ENCODE measurements around the gene MMP25. TPM values are rescaled to one million over a fixed set of nuclear protein-coding genes. Genes with fewer than 3 reads are reported as not detected.

The MMP25 gene
- polyA plus RNA-seq, 1 donor (not counting 4 experiments of a cell fraction or from before 2014, with no cell fraction given), result 0.09 TPM

DNA sequence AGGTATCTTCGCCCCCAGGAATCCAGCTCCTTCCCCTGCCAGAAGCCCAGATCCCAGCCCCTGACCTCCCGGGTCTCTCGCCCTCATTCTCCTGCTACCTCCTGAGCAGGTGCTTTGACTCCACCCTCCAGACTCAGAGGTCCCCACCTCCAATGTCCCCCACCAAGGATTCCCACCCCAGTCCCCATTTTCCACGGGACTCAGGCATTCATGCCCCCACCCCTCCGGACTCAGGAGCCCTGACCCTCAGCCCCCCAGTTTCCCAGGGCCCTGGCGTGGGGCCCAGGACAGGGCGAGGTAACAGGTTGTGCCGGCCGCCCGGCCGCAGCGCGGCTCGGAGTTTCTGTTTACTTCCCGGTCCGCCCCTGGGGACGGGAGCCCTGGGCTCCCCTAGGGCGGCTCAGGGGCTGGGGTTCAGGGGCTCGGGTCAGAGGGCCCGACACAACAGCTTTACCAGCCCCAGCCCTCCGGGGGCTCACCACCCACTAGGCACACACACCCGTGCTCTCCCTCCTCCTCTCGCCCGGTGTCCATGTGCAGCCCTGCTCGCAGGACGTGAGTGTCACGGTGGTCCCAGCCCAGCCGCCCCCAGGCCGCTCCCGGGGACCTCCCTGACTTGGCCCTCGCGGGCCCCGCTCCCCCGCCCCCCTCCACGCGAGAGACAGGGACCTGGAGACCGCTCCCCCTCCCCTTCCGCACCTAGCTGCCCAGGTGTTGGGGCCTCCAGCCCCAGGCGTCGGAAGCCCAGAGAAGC is 10.2 kb upstream of the MMP25 start:
- Histone ChIP-seq H3K27ac (ENCODE audit: control insufficient read depth, insufficient read depth, low read length) (no peak overlapping the region), H3K36me3 (ENCODE audit: control insufficient read depth in 2 of 2, extremely low read depth in 1 of 2, insufficient read depth in 2 of 2, low read length in 2 of 2) (no peaks in the 10 kb centered on the region), H3K4me3 (ENCODE audit: control insufficient read depth in 2 of 3, extremely low read depth in 1 of 3, insufficient read depth in 2 of 3, low read depth in 1 of 3, low read length in 3 of 3) (peak overlapping the region in 2 of 3 experiments; percentile 32 to 47), H3K4me2 (ENCODE audit: control insufficient read depth, extremely low read depth, insufficient read depth, low read depth, low read length) (peak overlapping the region; percentile 60), H3K4me1 (ENCODE audit: control insufficient read depth, extremely low read depth, insufficient read depth, low read length) (peaks cover 6% of the 10 kb centered on the region), H3K9me1 (ENCODE audit: control insufficient read depth, extremely low read depth, insufficient read depth, low read length) (no peaks in the 10 kb centered on the region), H3K9me3 (ENCODE audit: control insufficient read depth, low read depth, low read length) (no peaks in the 10 kb centered on the region), H2AFZ (ENCODE audit: control insufficient read depth, low read length) (peak overlapping the region; percentile 22), H3K79me2 (ENCODE audit: control insufficient read depth, insufficient read depth, low read length) (no peaks in the 10 kb centered on the region), H3K9ac (ENCODE audit: control insufficient read depth, extremely low read depth, insufficient read depth, low read length) (peak overlapping the region; percentile 28), H4K20me1 (ENCODE audit: control insufficient read depth, extremely low read depth, insufficient read depth, low read length) (no peaks in the 10 kb centered on the region), H3K27me3 (ENCODE audit: control insufficient read depth, extremely low read depth, insufficient read depth, low read length) (peaks cover 37% of the 10 kb centered on the region)
- no peak for DNase-seq (ENCODE audit: low read depth, low spot score)
- no peak for FAIRE-seq
- dilution Hi-C loops (cut with MboI; ENCODE audit: extremely low pct_ligation_motif_present, low sequenced_read_pairs), result no loop called here
- TF ChIP-seq, protein P1, sequence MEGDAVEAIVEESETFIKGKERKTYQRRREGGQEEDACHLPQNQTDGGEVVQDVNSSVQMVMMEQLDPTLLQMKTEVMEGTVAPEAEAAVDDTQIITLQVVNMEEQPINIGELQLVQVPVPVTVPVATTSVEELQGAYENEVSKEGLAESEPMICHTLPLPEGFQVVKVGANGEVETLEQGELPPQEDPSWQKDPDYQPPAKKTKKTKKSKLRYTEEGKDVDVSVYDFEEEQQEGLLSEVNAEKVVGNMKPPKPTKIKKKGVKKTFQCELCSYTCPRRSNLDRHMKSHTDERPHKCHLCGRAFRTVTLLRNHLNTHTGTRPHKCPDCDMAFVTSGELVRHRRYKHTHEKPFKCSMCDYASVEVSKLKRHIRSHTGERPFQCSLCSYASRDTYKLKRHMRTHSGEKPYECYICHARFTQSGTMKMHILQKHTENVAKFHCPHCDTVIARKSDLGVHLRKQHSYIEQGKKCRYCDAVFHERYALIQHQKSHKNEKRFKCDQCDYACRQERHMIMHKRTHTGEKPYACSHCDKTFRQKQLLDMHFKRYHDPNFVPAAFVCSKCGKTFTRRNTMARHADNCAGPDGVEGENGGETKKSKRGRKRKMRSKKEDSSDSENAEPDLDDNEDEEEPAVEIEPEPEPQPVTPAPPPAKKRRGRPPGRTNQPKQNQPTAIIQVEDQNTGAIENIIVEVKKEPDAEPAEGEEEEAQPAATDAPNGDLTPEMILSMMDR (optimal IDR thresholded peaks at IDR 0.05 in 1 of 3, IDR thresholded peaks at IDR 0.05 in 1 of 3, conservative IDR thresholded peaks at IDR 0.05 in 1 of 3; ENCODE audit: extremely low read depth in 1 of 3, insufficient read depth in 2 of 3, low read length in 3 of 3), result no peak
- no peak for TF ChIP-seq EZH2 (IDR thresholded peaks at IDR 0.05; ENCODE audit: low read length)

DNA sequence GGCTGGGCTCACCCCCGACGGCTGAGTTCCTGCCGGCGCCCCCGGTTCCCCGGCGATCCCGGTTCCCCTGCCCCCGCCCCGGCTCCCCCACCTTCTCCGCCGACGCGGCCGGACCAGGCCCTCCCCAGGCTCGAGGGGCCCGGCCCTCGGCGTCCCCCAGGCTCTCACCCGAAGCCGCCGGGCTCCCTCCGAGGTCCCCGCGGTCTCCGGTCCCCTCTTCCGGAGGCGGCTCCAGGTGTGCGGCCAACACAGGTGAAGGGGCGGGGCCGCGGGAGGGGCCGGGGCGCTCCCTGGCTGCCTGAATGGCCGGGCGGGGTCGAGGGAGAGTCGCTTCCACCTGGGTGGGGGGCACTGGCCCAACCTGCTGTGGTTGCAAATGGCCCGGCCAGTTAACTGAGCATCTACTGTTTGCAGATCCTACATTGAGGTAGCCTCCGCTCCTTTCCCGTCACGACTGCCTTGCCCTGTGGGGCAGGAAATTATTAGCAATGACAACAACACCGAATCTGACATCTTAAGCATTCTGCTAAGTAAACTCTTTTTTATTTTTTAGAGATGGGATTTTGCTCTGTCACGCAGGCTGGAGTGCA is 9.5 kb upstream of the MMP25 start, which contains the start of gene BICDL2:
BICDL2 (minus strand) TSS at position 219 of the 590 bp plus-strand sequence. CDS start 1,448 bp downstream, outside the sequence.
- H3K9ac ChIP-seq (ENCODE audit: control insufficient read depth, extremely low read depth, insufficient read depth, low read length), result peak within 1 kb of the TSS; percentile 28
- no peak for FAIRE-seq
- no peaks in the 10 kb centered on the region for H3K79me2 ChIP-seq (ENCODE audit: control insufficient read depth, insufficient read depth, low read length)
- H2AFZ ChIP-seq (ENCODE audit: control insufficient read depth, low read length), result peak within 1 kb of the TSS; percentile 22
- H3K9me1 ChIP-seq (ENCODE audit: control insufficient read depth, extremely low read depth, insufficient read depth, low read length), result no peaks in the 10 kb centered on the region
- peak within 1 kb of the TSS in 2 of 3 experiments; percentile 32 to 47 for H3K4me3 ChIP-seq (ENCODE audit: control insufficient read depth in 2 of 3, extremely low read depth in 1 of 3, insufficient read depth in 2 of 3, low read depth in 1 of 3, low read length in 3 of 3)
- DNase-seq (ENCODE audit: low read depth, low spot score), result no peak
- H3K4me2 ChIP-seq (ENCODE audit: control insufficient read depth, extremely low read depth, insufficient read depth, low read depth, low read length), result peak within 1 kb of the TSS; percentile 60
- dilution Hi-C loops (cut with MboI; ENCODE audit: extremely low pct_ligation_motif_present, low sequenced_read_pairs), result no loop called here
- H3K27ac ChIP-seq (ENCODE audit: control insufficient read depth, insufficient read depth, low read length), result no peak within 1 kb of the TSS
- H3K27me3 ChIP-seq (ENCODE audit: control insufficient read depth, extremely low read depth, insufficient read depth, low read length), result peaks cover 37% of the 10 kb centered on the region
- TF ChIP-seq, protein P1 (optimal IDR thresholded peaks at IDR 0.05 in 1 of 3, IDR thresholded peaks at IDR 0.05 in 1 of 3, conservative IDR thresholded peaks at IDR 0.05 in 1 of 3; ENCODE audit: extremely low read depth in 1 of 3, insufficient read depth in 2 of 3, low read length in 3 of 3), result no peak
- TF ChIP-seq EZH2 (IDR thresholded peaks at IDR 0.05; ENCODE audit: low read length), result peak; percentile 61
- peaks cover 6% of the 10 kb centered on the region for H3K4me1 ChIP-seq (ENCODE audit: control insufficient read depth, extremely low read depth, insufficient read depth, low read length)
- no peaks in the 10 kb centered on the region for H3K9me3 ChIP-seq (ENCODE audit: control insufficient read depth, low read depth, low read length)
- no peaks in the 10 kb centered on the region for H3K36me3 ChIP-seq (ENCODE audit: control insufficient read depth in 2 of 2, extremely low read depth in 1 of 2, insufficient read depth in 2 of 2, low read length in 2 of 2)
- H4K20me1 ChIP-seq (ENCODE audit: control insufficient read depth, extremely low read depth, insufficient read depth, low read length), result no peaks in the 10 kb centered on the region

Measured in keratinocyte (primary cell).